ENCODE measurements around the gene EDRF1.

DNA sequence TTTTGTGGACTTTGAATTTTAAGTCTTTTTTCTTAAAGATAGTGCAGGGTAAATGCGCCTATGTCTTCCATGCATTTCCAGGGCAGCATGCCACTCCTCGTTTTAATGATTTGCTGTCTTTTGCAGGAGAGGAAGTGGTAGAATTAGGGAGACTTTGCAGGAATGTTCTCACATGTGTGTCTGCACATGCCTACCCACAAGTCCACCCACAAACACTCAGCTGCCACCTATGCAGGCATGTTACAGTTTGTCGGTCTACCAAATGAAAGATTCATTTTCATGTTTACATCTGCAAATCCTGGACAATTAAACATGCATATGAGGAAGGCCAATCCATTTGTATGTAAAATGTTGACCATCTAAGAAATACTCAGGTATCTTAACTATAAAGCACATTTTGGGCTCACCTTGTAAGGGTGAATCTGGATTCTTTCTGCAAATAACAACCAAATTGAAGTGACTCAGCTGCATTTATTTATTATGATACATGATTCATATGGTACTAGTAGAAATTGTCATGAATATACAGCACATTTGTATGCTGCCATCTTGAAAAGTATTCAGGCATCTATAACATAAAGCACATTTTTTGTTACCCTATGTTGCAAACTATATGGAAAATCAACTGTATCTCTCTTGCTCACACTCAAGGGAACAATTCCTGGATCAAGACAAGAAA lies 31.9 kb upstream of the EDRF1 start:
- TF ChIP-seq, protein P1, sequence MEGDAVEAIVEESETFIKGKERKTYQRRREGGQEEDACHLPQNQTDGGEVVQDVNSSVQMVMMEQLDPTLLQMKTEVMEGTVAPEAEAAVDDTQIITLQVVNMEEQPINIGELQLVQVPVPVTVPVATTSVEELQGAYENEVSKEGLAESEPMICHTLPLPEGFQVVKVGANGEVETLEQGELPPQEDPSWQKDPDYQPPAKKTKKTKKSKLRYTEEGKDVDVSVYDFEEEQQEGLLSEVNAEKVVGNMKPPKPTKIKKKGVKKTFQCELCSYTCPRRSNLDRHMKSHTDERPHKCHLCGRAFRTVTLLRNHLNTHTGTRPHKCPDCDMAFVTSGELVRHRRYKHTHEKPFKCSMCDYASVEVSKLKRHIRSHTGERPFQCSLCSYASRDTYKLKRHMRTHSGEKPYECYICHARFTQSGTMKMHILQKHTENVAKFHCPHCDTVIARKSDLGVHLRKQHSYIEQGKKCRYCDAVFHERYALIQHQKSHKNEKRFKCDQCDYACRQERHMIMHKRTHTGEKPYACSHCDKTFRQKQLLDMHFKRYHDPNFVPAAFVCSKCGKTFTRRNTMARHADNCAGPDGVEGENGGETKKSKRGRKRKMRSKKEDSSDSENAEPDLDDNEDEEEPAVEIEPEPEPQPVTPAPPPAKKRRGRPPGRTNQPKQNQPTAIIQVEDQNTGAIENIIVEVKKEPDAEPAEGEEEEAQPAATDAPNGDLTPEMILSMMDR (IDR thresholded peaks at IDR 0.05) = no peak
- TF ChIP-seq POLR2A (IDR thresholded peaks at IDR 0.05) (no peak), POLR2AphosphoS5 (IDR thresholded peaks at IDR 0.05) (no peak)
